GM12891 (cell line): Measurements from ENCODE around the gene DNAH7.
"Not testable (repeated sequence)": the region's sequence is repeated elsewhere in the genome, so short reads cannot be mapped to it uniquely, and the experiment has no call there.

Source experiments
- DNase-seq: peaks from one replicate; pipeline ENCODE4 v3.0.0; 2011; ENCODE audit warnings: low spot score; ENCODE audit not compliant: insufficient read length
- FAIRE-seq: peaks from 2 replicates; lab custom pipeline; 2011; peaks lifted over from hg19 to GRCh38; lab: Jason Lieb, UNC
- PAX5 ChIP-seq: IDR thresholded peaks from 2 replicates; pipeline ENCODE4 v1.6.1; 2011; ENCODE audit warnings: low read length, moderate library complexity, mild to moderate bottlenecking; ENCODE audit not compliant: insufficient read depth, severe bottlenecking
- POLR2A ChIP-seq: IDR thresholded peaks from 2 replicates; pipeline ENCODE4 v1.6.1; 2011; ENCODE audit warnings: low read depth, low read length, control low read depth
- POLR2AphosphoS5 ChIP-seq: IDR thresholded peaks from 2 replicates; pipeline ENCODE4 v1.6.1; 2011; ENCODE audit warnings: low read depth, low read length, control low read depth
- POU2F2 ChIP-seq: IDR thresholded peaks from 2 replicates; pipeline ENCODE4 v1.6.1; 2011; ENCODE audit warnings: low read depth, mild to moderate bottlenecking, control low read depth, low read length, moderate library complexity
- SPI1 ChIP-seq: IDR thresholded peaks from 2 replicates; pipeline ENCODE4 v1.6.1; 2011; ENCODE audit warnings: low read depth, low read length, control low read depth
- TAF1 ChIP-seq: IDR thresholded peaks from 2 replicates; pipeline ENCODE4 v1.6.1; 2011; ENCODE audit warnings: low read depth, low read length, control low read depth

The DNAH7 gene

DNA sequence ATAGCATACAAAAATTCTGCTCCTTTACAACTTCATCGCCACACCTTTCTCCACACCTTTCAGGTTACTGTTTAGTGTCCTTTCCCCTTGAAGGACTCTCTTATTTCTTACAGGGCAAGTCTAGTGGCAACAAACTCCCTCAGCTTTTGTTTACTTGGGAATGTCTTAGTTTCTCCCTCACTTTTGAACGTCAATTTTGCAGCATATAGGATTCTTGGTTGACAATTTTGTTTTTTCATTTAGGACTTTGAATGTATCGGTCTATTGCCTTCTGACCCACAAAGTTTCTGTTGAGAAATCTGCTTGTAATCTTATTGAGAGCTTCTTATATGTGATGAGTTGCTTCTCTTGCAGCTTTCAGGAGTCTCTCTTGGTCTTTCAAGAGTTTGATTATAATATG is 368.2 kb downstream of the DNAH7 start:
- DNase-seq (no peak), FAIRE-seq (no peak)
- TF ChIP-seq TAF1 (no peak), POLR2A (no peak), POU2F2 (no peak), POLR2AphosphoS5 (no peak)

DNA sequence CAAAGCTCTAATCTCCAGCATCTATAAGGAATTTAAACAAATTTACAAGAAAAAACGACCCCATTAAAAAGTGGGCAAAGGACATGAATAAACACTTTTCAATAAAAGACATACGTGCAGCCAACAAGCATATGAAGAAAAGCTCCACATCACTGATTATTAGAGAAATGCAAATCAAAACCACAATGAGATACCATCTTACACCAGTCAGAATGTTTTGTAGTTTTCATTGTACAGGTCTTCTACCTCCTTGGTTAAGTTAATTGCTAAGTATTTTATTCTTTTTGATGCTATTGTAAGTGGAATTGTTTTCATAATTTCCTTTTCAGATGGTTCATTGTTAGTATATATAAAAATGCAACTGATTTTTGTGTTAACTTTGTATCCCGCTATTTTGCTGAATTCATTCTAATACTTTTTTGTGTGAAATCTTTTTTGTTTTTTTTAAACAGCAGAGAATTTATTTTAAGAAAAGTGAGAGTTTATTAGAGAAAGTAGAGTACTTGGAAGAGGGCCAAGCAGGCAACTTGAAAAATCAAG is 370.9 kb downstream of the DNAH7 start:
- TF ChIP-seq SPI1 (no peak), POLR2A (no peak), PAX5 (no peak), POLR2AphosphoS5 (no peak), POU2F2 (no peak), TAF1 (no peak)
- no peak for DNase-seq
- FAIRE-seq: no peak

DNA sequence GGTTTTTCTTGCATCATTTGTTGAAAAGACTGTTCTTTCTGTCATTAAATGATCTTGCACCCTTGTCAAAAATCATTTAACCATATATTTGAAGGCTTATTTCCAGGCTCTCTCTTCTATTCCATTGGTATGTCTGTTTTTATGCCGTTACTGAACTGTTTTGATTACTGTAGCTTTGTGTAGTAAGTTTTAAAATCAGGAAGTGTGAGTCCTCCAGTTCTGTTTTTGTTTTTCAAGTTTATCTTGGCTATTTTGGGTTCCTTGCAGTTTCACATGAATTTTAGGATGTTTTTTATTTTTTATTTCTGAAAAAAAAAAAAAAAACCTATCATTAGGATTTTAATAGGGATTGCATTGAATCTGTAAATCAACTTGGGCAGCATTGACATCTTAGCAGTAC is 372.6 kb downstream of the DNAH7 start:
- FAIRE-seq (no peak), DNase-seq (no peak)
- TF ChIP-seq POU2F2 (no peak), SPI1 (peak; percentile 50; the same call in 1 of the 2 replicates), POLR2A (no peak), TAF1 (no peak), POLR2AphosphoS5 (no peak), PAX5 (no peak)

DNA sequence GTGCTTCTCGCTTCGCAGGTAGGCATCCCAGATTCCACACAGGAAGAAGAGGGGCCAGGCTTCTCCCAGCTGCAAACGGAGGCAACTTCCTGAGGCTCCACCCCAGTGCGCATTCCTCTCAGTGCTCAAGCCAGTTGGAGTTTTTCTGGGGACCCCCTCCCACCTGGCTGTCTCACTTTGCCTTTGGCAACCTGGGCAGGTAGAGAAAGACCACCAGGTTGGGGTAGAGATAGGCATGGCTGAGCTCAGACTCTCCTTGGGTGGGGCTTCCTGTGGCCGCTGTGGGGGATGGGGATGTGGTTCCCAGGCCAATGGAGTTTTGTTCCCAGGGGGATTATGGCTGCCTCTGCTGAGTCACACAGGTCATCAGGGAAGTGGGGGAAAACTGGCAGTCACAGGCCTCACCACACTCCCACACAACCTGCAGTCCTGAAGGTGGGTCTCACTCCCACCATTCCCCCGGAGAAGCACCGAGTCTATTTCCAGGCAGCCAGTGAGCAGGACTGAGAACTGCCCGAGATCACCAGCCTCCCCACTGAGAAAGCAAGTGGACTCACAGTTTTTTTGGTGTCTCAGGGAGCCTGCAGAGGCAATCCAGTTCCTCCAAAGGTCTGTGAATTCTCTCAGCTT is 373.5 kb downstream of the DNAH7 start:
- no peak for FAIRE-seq
- no peak for TF ChIP-seq POU2F2
- TF ChIP-seq POLR2AphosphoS5: no peak
- no peak for TF ChIP-seq TAF1
- no peak for TF ChIP-seq SPI1
- no peak for TF ChIP-seq POLR2A
- TF ChIP-seq PAX5: no peak
- DNase-seq: no peak

DNA sequence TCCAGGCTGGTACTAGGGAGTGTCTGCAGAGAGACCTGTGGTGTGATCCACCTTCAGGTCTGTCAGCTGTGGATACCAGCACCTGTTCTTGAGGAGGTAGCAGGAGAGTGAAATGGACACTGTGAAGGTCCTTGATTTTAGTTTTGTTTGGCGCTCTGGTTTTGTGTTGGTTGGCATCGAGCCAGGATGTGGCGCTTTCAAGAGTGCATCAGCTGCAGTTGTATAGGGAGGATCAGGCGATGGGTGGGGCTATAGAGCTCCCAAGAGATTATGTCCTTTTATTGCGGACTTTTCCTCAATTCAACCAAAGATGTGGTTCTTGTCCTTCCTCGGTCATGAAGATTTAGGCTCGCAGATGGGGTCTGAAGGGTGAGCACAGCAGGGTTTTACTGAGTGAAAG is 374.1 kb downstream of the DNAH7 start:
- DNase-seq (no peak), FAIRE-seq (no peak)
- TF ChIP-seq POLR2AphosphoS5 (no peak), SPI1 (no peak), POU2F2 (no peak), TAF1 (no peak), POLR2A (no peak), PAX5 (no peak)

DNA sequence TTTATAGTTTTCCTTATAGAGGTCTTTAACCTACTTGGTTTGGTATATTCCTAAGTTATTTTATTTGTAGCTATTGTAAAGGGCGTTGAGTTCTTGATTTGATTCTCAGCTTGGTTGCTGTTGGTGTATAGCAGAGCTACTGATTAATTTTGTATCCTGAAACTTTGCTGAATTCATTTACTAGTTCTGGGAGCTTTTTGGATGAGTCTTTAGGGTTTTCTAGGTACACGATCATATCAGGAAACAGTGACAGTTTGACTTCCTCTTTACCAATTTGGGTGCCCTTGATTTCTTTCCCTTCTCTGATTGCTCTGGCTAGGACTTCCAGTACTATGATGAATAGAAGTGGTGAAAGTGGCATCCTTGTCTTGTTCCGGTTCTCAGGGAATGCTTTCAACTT is 376.1 kb downstream of the DNAH7 start:
- not testable (repeated sequence) for FAIRE-seq, DNase-seq
- peak; percentile 56 for TF ChIP-seq SPI1
